Skin epidermis (tissue), 12 donors: ENCODE data around the gene SEMA6B.
"Not testable (repeated sequence)": the region's sequence is repeated elsewhere in the genome, so short reads cannot be mapped to it uniquely, and the experiment has no call there.

Experiments
- H3K27ac ChIP-seq, 21 experiments: fragments of 200-600 bp; sonication (generic) in 11 of 21; one replicate each; pipeline ENCODE4 v1.5.0; 2020; ENCODE audit warnings: mild to moderate bottlenecking in 3 of 21, inconsistent platforms in 2 of 21, moderate library complexity in 2 of 21
- H3K4me3 ChIP-seq, 7 experiments: fragments of 200-600 bp; sonication (generic) in 2 of 7; one replicate each; pipeline ENCODE4 v1.5.0; 2020; ENCODE audit warnings: inconsistent platforms in 2 of 7, mild to moderate bottlenecking in 2 of 7, moderate library complexity in 1 of 7

SEMA6B gene, protein sequence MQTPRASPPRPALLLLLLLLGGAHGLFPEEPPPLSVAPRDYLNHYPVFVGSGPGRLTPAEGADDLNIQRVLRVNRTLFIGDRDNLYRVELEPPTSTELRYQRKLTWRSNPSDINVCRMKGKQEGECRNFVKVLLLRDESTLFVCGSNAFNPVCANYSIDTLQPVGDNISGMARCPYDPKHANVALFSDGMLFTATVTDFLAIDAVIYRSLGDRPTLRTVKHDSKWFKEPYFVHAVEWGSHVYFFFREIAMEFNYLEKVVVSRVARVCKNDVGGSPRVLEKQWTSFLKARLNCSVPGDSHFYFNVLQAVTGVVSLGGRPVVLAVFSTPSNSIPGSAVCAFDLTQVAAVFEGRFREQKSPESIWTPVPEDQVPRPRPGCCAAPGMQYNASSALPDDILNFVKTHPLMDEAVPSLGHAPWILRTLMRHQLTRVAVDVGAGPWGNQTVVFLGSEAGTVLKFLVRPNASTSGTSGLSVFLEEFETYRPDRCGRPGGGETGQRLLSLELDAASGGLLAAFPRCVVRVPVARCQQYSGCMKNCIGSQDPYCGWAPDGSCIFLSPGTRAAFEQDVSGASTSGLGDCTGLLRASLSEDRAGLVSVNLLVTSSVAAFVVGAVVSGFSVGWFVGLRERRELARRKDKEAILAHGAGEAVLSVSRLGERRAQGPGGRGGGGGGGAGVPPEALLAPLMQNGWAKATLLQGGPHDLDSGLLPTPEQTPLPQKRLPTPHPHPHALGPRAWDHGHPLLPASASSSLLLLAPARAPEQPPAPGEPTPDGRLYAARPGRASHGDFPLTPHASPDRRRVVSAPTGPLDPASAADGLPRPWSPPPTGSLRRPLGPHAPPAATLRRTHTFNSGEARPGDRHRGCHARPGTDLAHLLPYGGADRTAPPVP

DNA sequence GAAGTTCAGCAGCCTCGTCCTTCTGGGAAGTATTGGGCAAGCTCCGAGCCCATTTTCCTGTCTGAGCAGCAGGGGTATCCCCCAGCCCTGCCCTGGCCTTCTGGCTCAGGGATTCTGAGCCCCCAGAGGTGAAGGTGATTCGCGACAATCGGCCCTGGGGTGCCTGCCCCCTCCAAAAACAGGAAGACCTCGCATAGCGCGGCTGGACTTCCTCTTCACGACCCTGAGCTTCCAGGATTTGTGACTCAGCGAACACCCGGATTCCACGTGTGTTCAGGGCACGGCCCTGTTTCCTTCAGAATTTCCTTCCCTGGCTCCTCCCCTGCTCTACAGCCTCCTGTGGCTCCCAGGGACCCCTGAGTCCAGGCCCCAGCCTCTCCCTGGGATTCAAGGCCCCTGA lies at the start of gene SEMA6B:
Gene SEMA6B, minus strand, starts transcription at position 116 of the 400 bp plus-strand sequence. CDS start 1,227 bp downstream, outside the sequence.
- Histone ChIP-seq H3K4me3 (peak within 1 kb of the TSS in 5 of 7 experiments; percentile 4 to 32 (median 17)), H3K27ac (peak within 1 kb of the TSS in 16 of 21 experiments; percentile 12 to 76 (median 33))

DNA sequence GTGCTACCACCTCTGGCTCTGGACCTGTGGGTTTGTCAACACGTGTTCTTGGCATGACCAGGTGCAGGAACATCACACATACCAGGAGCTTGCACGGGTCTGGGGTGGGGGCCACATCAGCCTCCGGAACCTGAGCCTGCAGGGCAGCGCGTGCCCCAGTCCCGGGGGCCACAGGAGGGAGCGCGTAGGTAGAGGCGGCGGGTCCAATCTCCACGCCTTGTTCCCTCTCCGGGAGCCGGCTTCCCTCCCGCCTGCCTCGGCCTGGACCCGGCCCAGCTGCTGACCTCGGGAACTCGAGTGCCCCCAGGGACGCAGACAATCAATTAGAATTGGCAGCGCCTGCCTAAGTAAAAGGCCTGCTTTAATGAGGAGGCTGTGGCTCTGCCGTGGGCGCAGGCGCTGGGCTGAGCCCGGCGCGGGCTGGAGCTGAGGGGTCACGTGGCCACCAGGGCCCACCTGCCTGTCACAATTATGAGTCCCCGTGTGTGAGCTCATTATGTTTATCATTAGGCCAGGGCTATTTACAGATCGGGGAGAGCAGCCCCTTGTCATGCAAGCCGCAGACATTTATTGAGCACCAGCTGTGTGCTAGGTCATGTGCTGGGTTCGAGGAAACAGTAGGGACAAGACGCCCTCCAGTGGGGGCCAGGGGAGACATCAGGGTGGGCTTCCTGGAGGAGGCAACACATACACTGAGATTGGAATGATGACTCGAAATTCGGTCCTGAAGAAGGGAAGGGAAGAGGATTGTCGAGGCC lies 47.6 kb upstream of the SEMA6B start:
- Histone ChIP-seq H3K27ac (no peak overlapping the region), H3K4me3 (no peak overlapping the region)

DNA sequence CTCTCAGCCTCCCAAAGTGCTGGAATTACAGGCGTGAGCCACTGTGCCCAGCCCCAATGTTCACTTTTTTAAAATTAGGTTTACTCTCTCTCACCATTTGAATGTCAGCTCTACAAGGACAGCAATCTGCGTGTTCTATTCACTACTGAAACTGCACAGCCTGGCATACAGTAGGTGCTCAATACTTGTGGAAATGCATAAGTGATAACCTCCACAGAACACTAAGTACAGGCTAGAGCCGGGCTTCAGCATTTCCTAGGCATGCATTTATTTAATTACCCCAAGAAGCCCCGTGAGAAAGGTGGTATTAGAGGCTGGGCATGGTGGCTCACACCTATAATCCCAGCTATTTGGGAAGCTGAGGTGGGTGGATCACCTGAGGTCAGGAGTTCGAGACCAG lies 46.7 kb upstream of the SEMA6B start:
- Histone ChIP-seq H3K4me3 (no peak overlapping the region), H3K27ac (no peak overlapping the region)

DNA sequence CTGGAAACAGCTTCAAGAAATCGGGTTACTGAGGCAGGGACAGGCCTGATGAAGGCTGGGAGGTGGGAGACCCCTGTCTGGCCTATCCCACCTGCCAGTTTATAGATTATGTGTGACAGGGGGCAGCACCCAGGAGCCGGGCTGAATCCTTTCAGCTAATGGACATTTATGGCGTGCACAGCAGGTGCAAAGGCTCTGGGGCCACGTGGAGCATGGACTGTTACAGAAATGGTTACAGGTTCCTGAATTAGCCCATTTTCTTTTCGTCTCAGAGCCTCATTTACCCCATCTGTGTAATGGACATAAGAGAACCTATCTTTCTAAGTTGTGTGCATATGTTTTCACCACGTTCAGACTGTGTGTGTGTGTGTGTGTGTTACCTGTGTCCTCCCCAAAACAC lies 45.4 kb upstream of the SEMA6B start:
- Histone ChIP-seq H3K27ac (no peak overlapping the region), H3K4me3 (no peak overlapping the region)

DNA sequence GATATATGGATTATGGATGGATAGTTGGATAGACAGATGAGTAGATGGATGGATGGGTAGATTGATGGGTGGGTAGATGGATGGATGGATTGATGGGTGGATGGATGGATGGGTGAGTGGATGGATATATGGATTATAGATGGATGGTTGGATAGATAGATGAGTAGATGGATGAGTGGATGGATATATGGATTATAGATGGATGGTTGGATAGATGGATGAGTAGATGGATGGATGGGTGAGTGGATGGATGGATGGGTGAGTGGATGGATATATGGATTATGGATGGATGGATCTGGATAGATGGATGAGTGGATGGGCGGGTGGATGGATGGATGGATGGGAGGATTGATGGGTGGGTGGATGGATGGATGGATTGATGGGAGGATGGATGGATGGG lies 43.4 kb upstream of the SEMA6B start:
- Histone ChIP-seq H3K27ac (no peak overlapping the region), H3K4me3 (no peak overlapping the region)

DNA sequence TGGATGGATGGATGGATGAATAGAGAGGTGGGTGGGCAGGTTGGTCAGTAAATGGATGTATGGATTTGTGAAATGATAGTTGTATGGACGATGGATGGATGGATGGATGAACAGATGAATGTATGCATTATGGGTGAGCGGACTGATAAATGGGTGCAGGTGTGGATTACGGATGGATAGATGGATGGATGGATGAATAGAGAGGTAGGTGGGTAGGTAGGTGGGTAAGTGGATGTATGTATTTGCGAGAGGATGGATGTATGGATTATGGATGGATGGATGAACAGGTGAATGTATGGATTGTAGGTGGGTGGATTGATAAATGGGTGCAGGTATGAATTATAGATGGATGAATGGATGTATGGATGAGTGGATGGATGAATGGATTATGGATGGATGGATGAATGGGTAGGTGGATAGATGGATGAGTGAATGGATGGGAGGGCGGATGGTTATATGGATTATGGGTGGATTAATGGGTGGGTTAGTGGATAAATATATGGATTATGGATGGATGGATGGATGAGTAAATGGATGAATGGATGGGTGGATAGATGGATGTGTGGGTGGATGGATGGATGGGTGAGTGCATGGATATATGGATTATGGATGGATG lies 42.8 kb upstream of the SEMA6B start:
- Histone ChIP-seq H3K4me3 (no peak overlapping the region), H3K27ac (no peak overlapping the region)

DNA sequence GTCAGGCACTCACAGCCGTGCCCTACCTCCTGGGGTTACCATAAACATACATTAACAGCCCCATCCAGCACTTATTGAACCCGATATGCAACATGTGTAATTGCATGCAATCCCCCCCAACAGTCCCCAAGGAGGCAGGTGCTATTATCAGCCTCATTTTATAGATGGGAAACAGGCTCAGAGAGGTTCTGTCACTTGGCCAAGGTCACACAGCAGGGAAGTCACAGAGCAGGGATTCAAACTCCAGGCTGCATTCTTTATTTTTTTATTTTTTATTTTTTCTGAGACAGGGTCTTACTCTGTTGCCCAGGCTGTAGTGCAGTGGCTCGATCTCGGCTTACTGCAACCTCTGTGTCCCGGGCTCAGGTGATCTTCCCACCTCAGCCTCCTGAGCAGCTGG lies 41.4 kb upstream of the SEMA6B start:
- Histone ChIP-seq H3K4me3 (no peak overlapping the region), H3K27ac (no peak overlapping the region)

DNA sequence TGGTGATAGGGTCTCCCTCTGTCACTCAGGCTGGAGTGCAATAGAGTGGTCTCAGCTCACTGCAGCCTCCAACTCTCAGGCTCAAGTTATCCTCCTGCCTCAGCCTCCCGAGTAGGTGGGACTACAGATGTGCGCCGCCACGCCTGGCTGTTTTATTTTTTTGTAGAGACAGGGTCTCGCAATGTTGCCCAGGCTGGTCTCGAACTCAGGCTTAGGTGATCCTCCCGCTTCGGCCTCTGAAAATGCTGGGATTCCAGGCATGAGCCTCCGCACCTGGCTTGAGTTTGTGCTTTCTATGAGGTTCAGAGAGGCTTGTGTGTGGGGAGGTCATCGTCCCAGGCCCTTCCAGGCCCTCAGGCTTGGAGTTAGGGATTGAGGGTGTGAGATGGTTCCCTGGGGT lies 40.6 kb upstream of the SEMA6B start:
- H3K4me3 ChIP-seq, result no peak overlapping the region
- no peak overlapping the region for H3K27ac ChIP-seq

DNA sequence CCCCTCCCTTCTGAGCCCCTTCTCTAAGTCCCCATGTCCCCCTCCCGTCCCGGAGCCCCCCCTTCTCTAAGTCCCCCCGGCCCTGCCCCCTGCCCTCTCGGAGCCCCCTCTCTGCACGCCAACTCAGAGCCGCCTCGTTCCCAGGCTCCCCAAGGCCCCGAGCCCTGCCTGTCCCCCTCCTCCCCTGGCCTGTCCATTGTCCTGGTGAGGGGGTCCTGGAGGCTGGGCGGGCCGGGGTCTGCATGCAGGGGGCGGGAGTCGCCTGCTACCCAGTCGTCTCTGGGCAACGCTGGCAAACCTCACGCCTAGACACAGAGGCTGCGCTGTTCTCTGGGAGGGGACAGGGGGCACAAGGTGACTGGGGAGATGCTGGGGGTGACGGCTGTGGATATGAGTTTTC lies 39.2 kb upstream of the SEMA6B start:
- Histone ChIP-seq H3K27ac (no peak overlapping the region), H3K4me3 (no peak overlapping the region)

DNA sequence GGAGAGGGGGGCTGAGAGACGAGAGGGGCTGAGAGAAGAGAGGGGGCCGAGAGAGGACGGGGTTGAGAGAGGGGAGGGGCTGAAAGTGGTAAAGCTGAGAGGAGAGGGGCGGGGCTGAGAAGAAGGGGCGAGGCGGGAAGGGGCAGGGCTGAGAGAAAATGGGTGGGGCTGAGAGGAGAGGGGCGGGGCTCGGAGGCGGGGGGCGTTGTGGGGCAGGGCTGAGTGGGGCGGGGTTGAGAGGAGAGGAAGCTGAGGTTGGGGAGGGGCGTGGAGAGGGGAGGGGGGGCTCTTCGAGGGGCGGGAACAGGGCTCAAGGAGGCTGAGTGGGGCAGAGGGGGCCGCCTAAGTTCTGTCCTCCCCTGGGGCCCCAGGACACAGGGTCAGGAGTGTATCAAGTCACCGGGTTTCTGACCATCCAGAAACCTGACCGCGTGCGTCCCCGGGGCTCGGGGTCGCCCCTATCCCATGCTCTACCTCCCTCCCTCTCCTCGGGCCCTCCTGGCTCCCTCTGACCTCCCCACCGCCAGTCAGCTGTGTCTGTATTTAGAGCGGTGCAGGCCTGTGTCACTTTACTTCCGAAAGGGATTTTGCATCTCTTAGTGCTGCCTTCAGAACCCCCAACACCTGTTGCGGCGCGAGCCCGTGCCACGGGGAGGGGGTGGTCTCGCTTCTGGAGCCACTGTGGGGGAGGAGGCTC lies 38.6 kb upstream of the SEMA6B start:
- Histone ChIP-seq H3K27ac (no peak overlapping the region), H3K4me3 (no peak overlapping the region)

DNA sequence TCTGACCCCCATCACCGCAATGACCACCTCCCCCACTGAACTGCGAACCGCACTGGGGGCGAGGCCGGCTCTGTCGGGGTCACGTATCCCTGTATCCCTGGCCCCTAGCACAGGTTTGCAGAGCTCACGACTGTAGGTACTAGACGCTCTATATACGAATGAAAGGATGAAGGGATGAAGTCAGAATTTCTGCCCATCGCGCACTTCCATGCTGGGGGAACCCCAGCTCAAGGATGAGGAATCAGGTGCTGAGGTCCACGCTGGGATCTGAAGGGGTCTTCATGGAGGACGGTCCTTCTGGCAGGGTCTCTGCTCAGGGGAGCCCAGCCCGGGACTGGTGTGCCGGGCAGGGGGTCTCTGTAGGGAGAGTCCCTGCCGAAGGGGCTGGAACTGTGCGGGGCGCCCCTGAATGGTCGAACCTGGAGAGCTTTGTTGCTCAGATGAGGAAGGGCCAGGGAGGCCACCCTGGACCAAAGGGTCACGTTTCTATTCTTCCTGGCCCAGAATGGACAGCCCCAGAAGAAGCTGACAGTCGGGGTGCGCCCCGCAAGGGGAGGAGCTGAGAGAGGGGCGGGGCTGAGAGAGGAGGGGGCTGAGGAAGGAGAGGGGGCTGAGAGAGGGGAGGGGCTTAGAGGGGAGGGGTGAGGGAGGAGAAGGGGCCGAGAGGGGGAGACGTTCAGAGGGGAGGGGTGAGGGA lies 37.9 kb upstream of the SEMA6B start:
- Histone ChIP-seq H3K27ac (no peak overlapping the region), H3K4me3 (no peak overlapping the region)

DNA sequence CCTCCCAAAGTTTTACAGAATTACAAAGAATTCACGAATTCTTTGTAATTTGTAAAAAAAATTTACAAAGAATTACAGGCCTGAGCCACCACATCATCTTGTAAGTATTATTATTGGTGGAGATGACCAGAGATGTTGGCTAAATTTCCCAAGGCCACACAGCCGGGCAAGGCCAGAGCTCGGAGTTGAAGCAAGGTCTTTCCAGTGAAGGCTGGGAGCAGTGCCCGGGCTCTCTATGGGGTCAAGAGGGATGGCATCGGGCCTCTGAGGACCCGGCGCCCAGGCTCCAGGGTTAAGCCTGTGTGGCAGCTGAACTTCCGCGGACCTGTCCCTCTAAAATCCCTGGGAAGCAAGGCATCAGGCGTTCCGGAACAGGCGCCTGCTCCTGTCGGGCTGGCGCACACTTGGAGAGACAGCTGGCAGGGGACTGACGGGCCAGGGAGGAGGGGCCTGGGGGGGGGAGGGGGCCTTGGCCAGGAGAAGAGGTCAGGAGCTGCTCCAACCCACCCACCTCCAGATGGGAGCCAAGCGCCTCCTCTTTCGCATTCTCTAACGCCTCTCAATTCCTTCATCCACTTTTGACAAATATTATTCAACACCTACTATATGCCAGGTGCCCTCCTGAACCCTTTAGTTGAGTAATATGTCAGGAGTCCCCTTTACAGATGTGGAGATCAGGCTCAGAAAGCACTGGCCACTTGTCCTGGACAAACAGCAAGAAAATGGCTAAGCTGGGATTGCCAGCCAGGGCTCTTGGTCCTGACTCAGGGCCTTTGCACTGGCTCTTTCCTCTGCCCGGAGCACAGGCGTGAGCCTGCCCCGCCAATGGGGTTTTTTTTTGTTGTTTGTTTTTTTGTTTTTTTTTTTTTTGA lies 36.8 kb upstream of the SEMA6B start:
- no peak overlapping the region for H3K4me3 ChIP-seq
- H3K27ac ChIP-seq, result no peak overlapping the region

DNA sequence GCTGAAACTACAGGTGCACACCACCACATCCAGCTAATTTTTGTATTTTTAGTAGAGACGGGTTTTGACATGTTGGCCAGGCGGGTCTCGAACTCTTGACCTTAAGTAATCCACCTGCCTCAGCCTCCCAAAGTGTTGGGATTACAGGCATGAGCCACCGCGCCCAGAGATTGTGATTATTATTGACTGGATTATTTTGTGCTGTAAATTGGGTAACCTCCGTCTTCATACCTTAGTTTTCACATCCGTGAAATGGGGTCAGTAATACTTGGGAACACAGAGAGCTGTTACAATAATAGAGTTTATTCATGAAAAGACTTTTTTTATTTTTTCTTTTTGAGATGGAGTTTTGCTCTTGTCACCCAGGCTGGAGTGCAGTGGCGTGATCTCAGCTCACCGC lies 35.7 kb upstream of the SEMA6B start:
- H3K4me3 ChIP-seq, H3K27ac ChIP-seq: not testable (repeated sequence)

DNA sequence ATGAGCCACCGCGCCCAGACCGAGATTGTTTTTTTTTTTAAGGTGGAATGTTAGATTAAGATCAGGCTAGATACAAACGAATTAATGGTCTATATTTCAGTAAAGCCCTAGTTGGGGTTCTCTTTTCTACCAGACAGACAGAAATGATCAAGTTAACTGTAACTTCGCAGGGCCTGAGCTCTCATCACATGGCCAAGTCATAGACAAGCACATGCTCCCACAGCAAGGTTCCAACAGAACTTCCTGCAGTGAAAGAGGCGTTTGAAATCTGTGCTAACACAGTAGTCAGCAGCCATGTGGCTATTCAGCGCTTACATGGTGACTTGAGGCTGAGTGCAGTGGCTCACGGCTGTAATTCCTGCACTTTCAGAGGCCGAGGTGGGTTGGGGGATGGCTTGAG lies 34.7 kb upstream of the SEMA6B start:
- Histone ChIP-seq H3K27ac (no peak overlapping the region), H3K4me3 (no peak overlapping the region)

DNA sequence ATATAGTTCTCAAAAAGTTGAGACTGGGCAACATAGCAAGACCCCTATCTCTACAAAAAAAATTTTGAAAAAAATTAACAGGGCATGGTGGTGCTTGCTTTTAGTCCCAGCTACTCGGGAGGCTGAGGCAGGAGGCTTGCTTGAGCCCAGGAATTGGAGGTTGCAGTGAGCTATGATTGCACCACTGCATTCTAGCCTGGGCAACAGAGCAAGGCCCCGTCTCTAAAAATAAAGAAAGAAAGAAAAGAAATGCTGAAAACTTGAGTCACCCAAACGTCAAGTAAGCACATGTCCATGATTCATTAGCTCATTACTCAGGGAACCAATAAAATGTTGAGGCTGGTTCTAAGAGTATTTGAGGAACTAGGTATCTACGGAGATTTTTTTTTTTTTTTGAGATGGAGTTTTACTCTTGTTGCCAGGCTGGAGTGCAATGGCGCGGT lies 33.9 kb upstream of the SEMA6B start:
- H3K27ac ChIP-seq, result no peak overlapping the region
- no peak overlapping the region for H3K4me3 ChIP-seq

DNA sequence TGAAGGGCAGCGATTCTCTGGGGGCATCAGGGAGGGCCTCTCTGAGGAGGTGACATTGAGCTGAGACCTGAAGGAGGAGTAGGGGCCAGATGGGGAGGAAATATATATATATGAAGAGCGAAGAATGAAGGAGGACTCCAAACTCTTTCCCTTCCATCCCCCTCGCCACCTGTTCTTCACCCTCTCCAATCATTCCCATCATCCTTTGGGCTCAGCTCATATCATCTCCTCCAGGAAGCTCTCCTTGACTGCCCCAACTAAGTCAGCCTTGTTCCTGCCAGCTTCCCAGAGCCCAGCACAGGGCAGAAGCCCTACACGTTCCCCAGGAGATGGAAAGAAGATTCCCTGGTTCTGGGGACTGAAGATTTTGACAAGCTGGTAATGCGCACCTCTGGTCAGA lies 33.0 kb upstream of the SEMA6B start:
- Histone ChIP-seq H3K27ac (no peak overlapping the region), H3K4me3 (no peak overlapping the region)

DNA sequence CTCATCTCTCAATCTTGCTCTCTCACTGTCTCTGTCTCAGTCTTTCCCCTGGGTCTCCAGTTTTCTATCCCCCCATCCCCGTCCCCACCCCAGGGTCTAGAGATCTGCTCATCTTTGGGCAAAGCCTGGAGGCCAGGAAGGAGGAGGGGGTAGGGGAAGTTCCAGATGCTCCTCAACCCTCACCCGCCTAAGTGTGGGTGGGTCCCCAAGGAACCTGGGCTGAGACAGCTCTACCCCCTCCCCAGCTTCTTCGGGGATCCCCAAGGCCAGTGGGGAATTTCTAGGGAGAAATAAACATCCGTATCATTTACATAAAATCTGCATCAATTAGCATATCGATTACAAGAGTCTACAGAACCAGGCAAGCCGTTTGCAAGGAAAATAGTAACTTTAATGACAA lies 31.8 kb upstream of the SEMA6B start:
- H3K27ac ChIP-seq, result no peak overlapping the region
- no peak overlapping the region for H3K4me3 ChIP-seq

DNA sequence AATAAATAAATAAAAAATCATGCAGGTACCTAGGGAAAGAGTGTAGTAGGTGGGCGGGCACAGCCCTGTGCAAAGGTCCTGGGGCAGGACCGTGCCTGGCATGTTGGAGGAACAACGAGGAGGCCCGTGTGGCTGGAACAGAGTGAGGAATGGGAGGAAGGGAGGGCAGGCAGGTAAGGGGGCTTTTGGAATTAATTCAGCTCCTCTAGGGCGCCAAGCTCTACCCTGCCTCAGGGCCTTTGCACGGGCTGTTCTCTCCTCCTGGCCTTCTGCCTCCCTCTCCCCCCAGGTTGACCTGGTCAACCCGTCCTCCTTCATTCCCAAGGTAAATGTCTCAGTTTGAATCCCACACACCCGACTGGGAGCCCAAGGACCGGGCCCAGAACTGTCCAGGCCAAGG lies 31.1 kb upstream of the SEMA6B start:
- Histone ChIP-seq H3K27ac (no peak overlapping the region), H3K4me3 (no peak overlapping the region)
